ENCODE results near the gene CAD. TPM values are rescaled to one million over a fixed set of nuclear protein-coding genes. Genes with fewer than 3 reads are reported as not detected.

Gene CAD
- total RNA-seq, 1 donor from 2014 or later, result 28.8 TPM

DNA sequence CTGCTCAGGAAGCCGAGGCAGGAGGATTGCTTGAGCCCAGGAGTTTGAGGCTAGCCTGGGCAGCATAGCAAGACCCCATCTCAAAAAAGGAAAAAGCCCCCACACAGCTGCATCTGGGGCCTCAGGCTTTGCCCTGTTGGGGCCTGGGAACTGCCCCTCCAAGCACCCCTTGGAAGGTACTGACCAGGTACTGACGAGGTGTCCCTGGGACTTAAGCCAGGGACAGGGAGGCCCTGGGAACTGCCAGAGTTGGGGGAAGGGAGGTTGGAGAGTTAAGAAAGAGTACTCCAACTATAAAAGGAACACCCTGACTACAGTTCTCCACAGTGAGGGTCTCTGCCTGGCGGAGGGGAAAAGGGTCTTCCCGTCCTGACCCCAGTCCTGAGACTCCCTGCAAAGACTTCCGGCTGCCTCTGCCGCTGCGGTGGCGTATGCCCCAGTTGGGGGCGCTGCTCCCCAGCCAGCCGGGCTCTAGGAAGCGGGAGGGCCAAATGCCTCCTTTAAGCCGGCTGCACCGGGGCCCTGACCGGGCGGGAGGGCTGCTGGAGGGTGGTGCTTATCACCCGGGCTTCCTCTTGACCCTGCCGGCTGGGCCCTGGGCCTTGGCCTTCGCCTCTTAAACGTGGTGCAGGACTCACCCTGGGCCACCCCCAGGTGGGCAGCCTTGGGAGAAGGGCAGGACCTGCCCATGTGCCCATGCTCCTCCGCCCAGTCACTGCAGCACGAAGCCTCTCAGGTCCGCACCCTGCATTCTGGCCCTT, 32.9 kb downstream of the CAD start:
- Histone ChIP-seq H3K27ac (no peak overlapping the region), H3K4me3 (no peak overlapping the region), H3K36me3 (no peaks in the 10 kb centered on the region), H3K4me1 (no peaks in the 10 kb centered on the region), H3K27me3 (ENCODE audit: low read depth) (peaks cover 27% of the 10 kb centered on the region), H3K9me3 (no peaks in the 10 kb centered on the region)
- peak; percentile 87 to 89 for ATAC-seq
- intact Hi-C loops (cut with DNase I), result no loop called here
- DNase-seq, result peak; percentile 68
- TF ChIP-seq, protein P1, sequence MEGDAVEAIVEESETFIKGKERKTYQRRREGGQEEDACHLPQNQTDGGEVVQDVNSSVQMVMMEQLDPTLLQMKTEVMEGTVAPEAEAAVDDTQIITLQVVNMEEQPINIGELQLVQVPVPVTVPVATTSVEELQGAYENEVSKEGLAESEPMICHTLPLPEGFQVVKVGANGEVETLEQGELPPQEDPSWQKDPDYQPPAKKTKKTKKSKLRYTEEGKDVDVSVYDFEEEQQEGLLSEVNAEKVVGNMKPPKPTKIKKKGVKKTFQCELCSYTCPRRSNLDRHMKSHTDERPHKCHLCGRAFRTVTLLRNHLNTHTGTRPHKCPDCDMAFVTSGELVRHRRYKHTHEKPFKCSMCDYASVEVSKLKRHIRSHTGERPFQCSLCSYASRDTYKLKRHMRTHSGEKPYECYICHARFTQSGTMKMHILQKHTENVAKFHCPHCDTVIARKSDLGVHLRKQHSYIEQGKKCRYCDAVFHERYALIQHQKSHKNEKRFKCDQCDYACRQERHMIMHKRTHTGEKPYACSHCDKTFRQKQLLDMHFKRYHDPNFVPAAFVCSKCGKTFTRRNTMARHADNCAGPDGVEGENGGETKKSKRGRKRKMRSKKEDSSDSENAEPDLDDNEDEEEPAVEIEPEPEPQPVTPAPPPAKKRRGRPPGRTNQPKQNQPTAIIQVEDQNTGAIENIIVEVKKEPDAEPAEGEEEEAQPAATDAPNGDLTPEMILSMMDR (IDR thresholded peaks at IDR 0.05), result peak; percentile 78

- Histone ChIP-seq H3K4me1 (no peaks in the 10 kb centered on the region), H3K36me3 (no peaks in the 10 kb centered on the region), H3K27ac (no peak overlapping the region), H3K4me3 (no peak overlapping the region), H3K27me3 (ENCODE audit: low read depth) (peaks cover 27% of the 10 kb centered on the region), H3K9me3 (no peaks in the 10 kb centered on the region)
- DNase-seq (no peak), ATAC-seq (no peak)
- intact Hi-C loops (cut with DNase I), result no loop called here
- TF ChIP-seq, protein P1 (IDR thresholded peaks at IDR 0.05), result no peak
These were observed 33.6 kb downstream of the CAD start for GRCh38 chr2:27250652-27251379.

DNA sequence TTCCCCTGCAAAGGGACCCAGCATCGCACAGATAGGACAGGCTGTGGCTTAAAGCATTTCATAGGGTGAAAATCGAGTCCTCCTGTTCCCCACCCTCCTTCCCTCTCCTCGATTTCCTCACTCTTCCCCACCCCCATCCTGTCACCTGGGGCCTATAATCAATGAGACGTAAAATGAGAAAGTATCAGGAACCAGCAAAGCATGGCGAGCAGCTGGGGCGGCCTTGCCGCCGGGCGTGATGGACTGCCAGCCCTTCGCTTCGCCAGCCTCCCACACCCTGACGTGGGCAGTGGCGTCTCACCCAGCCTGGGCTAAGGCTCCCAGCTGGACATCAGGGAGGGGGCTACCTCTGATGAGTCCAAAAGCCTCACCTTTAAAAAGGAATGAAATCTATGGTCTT, 34.6 kb downstream of the CAD start:
- H3K4me3 ChIP-seq, result no peak overlapping the region
- H3K27ac ChIP-seq, result no peak overlapping the region
- no peaks in the 10 kb centered on the region for H3K9me3 ChIP-seq
- no peaks in the 10 kb centered on the region for H3K36me3 ChIP-seq
- H3K4me1 ChIP-seq, result no peaks in the 10 kb centered on the region
- no peak for DNase-seq
- intact Hi-C loops (cut with DNase I), result no loop called here
- TF ChIP-seq, protein P1 (IDR thresholded peaks at IDR 0.05), result no peak
- peaks cover 34% of the 10 kb centered on the region for H3K27me3 ChIP-seq (ENCODE audit: low read depth)
- no peak for ATAC-seq

GRCh38 chr2:27255187-27255586, 38.0 kb downstream of the CAD start:
- no peaks in the 10 kb centered on the region for H3K4me1 ChIP-seq
- no peak overlapping the region for H3K4me3 ChIP-seq
- TF ChIP-seq, protein P1 (IDR thresholded peaks at IDR 0.05), result no peak
- no peaks in the 10 kb centered on the region for H3K9me3 ChIP-seq
- H3K27me3 ChIP-seq (ENCODE audit: low read depth), result peaks cover 60% of the 10 kb centered on the region
- no peak for DNase-seq
- H3K27ac ChIP-seq, result no peak overlapping the region
- H3K36me3 ChIP-seq, result no peaks in the 10 kb centered on the region
- ATAC-seq, result no peak
- intact Hi-C loops (cut with DNase I), result no loop called here

GRCh38 chr2:27255660-27256059, 38.5 kb downstream of the CAD start:
- no peak for ATAC-seq
- TF ChIP-seq, protein P1 (IDR thresholded peaks at IDR 0.05), result no peak
- H3K4me3 ChIP-seq, result no peak overlapping the region
- H3K27me3 ChIP-seq (ENCODE audit: low read depth), result peaks cover 62% of the 10 kb centered on the region
- H3K36me3 ChIP-seq, result no peaks in the 10 kb centered on the region
- no peaks in the 10 kb centered on the region for H3K4me1 ChIP-seq
- H3K9me3 ChIP-seq, result no peaks in the 10 kb centered on the region
- DNase-seq, result no peak
- intact Hi-C loops (cut with DNase I), result no loop called here
- H3K27ac ChIP-seq, result no peak overlapping the region
